ENCODE measurements around the gene PRICKLE1. TPM values are rescaled to one million over a fixed set of nuclear protein-coding genes. Genes with fewer than 3 reads are reported as not detected.

PRICKLE1 gene
- total and polyA plus RNA-seq, 9 of the 15 experiments (the other 6 are each of a cell fraction or from before 2014, with no cell fraction given), result 0.22 to 0.85 (median 0.31) TPM

DNA sequence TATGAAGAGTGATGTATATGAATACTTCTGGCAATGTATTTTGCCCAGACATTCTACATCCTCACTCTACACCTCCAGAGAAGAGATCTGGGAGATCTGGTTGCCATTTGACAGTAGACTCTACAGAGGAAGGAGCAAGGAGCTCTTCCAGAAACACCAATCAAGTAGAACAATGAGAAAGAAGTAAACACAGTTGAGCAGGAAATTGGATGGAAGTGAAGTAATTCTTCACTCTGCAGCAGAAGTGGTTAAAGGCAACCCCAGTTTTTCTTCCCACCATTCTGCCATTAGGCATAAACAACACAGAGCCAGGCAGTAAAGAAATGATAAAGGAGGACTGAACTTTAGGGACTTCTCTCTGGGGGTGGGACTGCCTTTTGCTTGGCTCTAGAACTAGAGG lies 48.5 kb upstream of the PRICKLE1 start (continued):
- TF ChIP-seq, protein P1, sequence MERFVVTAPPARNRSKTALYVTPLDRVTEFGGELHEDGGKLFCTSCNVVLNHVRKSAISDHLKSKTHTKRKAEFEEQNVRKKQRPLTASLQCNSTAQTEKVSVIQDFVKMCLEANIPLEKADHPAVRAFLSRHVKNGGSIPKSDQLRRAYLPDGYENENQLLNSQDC (CRISPR knock-in tag; IDR thresholded peaks at IDR 0.05), result no peak
- TF ChIP-seq, protein P2, sequence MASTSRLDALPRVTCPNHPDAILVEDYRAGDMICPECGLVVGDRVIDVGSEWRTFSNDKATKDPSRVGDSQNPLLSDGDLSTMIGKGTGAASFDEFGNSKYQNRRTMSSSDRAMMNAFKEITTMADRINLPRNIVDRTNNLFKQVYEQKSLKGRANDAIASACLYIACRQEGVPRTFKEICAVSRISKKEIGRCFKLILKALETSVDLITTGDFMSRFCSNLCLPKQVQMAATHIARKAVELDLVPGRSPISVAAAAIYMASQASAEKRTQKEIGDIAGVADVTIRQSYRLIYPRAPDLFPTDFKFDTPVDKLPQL (IDR thresholded peaks at IDR 0.05; ENCODE audit: extremely low read depth, insufficient read length), result no peak
- TF ChIP-seq HNRNPUL1 (IDR thresholded peaks at IDR 0.05; ENCODE audit: low read length) (no peak), PHF21A (IDR thresholded peaks at IDR 0.05; ENCODE audit: borderline replicate concordance, low read depth) (no peak), NR2C1 (IDR thresholded peaks at IDR 0.05) (no peak), NR2C1 (tag; IDR thresholded peaks at IDR 0.05) (no peak)
- TF ChIP-seq, protein P3, sequence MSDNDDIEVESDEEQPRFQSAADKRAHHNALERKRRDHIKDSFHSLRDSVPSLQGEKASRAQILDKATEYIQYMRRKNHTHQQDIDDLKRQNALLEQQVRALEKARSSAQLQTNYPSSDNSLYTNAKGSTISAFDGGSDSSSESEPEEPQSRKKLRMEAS (CRISPR knock-in tag; IDR thresholded peaks at IDR 0.05), result no peak
- TF ChIP-seq, protein P4, sequence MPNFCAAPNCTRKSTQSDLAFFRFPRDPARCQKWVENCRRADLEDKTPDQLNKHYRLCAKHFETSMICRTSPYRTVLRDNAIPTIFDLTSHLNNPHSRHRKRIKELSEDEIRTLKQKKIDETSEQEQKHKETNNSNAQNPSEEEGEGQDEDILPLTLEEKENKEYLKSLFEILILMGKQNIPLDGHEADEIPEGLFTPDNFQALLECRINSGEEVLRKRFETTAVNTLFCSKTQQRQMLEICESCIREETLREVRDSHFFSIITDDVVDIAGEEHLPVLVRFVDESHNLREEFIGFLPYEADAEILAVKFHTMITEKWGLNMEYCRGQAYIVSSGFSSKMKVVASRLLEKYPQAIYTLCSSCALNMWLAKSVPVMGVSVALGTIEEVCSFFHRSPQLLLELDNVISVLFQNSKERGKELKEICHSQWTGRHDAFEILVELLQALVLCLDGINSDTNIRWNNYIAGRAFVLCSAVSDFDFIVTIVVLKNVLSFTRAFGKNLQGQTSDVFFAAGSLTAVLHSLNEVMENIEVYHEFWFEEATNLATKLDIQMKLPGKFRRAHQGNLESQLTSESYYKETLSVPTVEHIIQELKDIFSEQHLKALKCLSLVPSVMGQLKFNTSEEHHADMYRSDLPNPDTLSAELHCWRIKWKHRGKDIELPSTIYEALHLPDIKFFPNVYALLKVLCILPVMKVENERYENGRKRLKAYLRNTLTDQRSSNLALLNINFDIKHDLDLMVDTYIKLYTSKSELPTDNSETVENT (CRISPR knock-in tag; IDR thresholded peaks at IDR 0.05), result no peak

DNA sequence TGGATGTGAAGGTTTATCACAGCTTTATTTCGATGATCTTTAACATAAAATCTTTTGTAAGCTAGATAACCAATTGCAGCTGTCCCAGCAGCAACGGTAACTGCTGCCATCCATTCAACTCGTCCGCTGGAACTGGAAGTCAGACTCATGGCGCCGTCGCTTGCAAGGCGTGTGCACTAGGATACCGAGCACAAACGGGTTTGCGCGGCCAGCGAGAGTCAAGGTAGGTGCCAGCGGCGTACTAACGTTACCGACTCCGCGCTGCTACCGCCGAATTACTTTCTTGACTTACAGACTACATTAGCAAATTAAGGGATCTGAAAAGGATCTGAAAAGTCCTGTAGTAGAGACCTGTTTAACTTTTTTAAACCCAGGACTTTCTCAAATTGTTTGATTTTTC lies 47.4 kb upstream of the PRICKLE1 start:
- DNase-seq (ENCODE audit: extremely low read depth in 1 of 4, low spot score in 3 of 4) (no peak), FAIRE-seq (no peak), ATAC-seq (no peak)
- Histone ChIP-seq H4K20me1 (replicated peaks; ENCODE audit: control insufficient read depth, insufficient read depth, low read length) (no peaks in the 10 kb centered on the region), H3K27me3 (ENCODE audit: control insufficient read depth in 2 of 2, insufficient read depth in 2 of 2, low read length in 2 of 2) (no peaks in the 10 kb centered on the region), H3K4me3 (no peak overlapping the region), H3K4me2 (ENCODE audit: insufficient read depth, low read length) (no peak overlapping the region), H3K36me3 (ENCODE audit: control insufficient read depth, insufficient read depth, low read length) (no peaks in the 10 kb centered on the region), H3K4me1 (replicated peaks in 1 of 2; ENCODE audit: control insufficient read depth in 2 of 2, insufficient read depth in 2 of 2, low read length in 2 of 2) (no peaks in the 10 kb centered on the region), H3K27ac (ENCODE audit: extremely low read depth, low read depth, low read length) (no peak overlapping the region), H3K79me2 (ENCODE audit: control insufficient read depth, insufficient read depth, low read length) (no peaks in the 10 kb centered on the region), H3K9me1 (ENCODE audit: control insufficient read depth, insufficient read depth, low read length) (no peaks in the 10 kb centered on the region), H3K9ac (ENCODE audit: insufficient read depth in 1 of 2, low read depth in 2 of 2, low read length in 2 of 2) (no peak overlapping the region), H2AFZ (ENCODE audit: low read depth, low read length) (no peak overlapping the region), H3K9me3 (replicated peaks; ENCODE audit: control insufficient read depth, insufficient read depth, low read depth, low read length) (no peaks in the 10 kb centered on the region)
- in situ Hi-C loops (cut with MboI) (no loop called here), intact Hi-C loops (cut with micrococcal nuclease) (no loop called here)
- ChIA-PET POLR2A (no interaction called here), CTCF (ENCODE audit: low intra/inter-chr PET ratio) (no interaction called here)
- WGBS (ENCODE audit: insufficient coverage, low coverage, missing lambda C conversion rate), result 23% methylated on average over 21 of the region's 21 CpGs
- no TSS peak for BruUV-seq (replicated peaks)
- TF ChIP-seq, protein P5, sequence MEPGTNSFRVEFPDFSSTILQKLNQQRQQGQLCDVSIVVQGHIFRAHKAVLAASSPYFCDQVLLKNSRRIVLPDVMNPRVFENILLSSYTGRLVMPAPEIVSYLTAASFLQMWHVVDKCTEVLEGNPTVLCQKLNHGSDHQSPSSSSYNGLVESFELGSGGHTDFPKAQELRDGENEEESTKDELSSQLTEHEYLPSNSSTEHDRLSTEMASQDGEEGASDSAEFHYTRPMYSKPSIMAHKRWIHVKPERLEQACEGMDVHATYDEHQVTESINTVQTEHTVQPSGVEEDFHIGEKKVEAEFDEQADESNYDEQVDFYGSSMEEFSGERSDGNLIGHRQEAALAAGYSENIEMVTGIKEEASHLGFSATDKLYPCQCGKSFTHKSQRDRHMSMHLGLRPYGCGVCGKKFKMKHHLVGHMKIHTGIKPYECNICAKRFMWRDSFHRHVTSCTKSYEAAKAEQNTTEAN (CRISPR knock-in tag; IDR thresholded peaks at IDR 0.05), result no peak
- TF ChIP-seq, protein P6, sequence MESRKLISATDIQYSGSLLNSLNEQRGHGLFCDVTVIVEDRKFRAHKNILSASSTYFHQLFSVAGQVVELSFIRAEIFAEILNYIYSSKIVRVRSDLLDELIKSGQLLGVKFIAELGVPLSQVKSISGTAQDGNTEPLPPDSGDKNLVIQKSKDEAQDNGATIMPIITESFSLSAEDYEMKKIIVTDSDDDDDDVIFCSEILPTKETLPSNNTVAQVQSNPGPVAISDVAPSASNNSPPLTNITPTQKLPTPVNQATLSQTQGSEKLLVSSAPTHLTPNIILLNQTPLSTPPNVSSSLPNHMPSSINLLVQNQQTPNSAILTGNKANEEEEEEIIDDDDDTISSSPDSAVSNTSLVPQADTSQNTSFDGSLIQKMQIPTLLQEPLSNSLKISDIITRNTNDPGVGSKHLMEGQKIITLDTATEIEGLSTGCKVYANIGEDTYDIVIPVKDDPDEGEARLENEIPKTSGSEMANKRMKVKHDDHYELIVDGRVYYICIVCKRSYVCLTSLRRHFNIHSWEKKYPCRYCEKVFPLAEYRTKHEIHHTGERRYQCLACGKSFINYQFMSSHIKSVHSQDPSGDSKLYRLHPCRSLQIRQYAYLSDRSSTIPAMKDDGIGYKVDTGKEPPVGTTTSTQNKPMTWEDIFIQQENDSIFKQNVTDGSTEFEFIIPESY (CRISPR knock-in tag; IDR thresholded peaks at IDR 0.05), result peak; percentile 53
